K562 (cell line): ENCODE measurements around the gene RREB1. TPM values are rescaled to one million over a fixed set of nuclear protein-coding genes. Genes with fewer than 3 reads are reported as not detected.

ENCODE experiments used
- BRD9 ChIP-seq: fragments of 450-650 bp; IDR thresholded peaks from 2 replicates; pipeline ENCODE4 v1.6.1; 2018; ENCODE audit warnings: low read depth; ENCODE audit not compliant: partially characterized antibody
- CREM ChIP-seq: IDR thresholded peaks from 2 replicates; pipeline ENCODE4 v1.6.1; 2014; ENCODE audit warnings: antibody characterized with exemption, low read depth
- CSDE1 ChIP-seq, 2 experiments: fragments of 450-650 bp; IDR thresholded peaks; 2 replicates each; pipeline ENCODE4 v1.6.1; 2016; ENCODE audit warnings: mild to moderate bottlenecking in 1 of 2
- HMG20A ChIP-seq: fragments of 450-650 bp; formaldehyde crosslinking; conservative IDR thresholded peaks from 2 replicates; pipeline ENCODE4 v1.4.0; 2020; ENCODE audit warnings: mild to moderate bottlenecking, mixed read lengths
- NEUROD1 ChIP-seq: fragments of 150-350 bp; IDR thresholded peaks from 2 replicates; pipeline ENCODE4 v1.6.1; 2014; ENCODE audit warnings: borderline replicate concordance, low read length, low read depth; ENCODE audit not compliant: partially characterized antibody
- RNF2 ChIP-seq: sonication (generic); IDR thresholded peaks from 2 replicates; pipeline ENCODE4 v1.6.1; 2016
- SMARCE1 ChIP-seq: fragments of 450-650 bp; IDR thresholded peaks from 2 replicates; pipeline ENCODE4 v1.7.1; 2016; ENCODE audit warnings: mild to moderate bottlenecking
- ZFP1 ChIP-seq: fragments of 450-650 bp; formaldehyde crosslinking; IDR thresholded peaks from 2 replicates; pipeline ENCODE4 v1.4.0; 2020; ENCODE audit warnings: mild to moderate bottlenecking, mixed read lengths
- ZNF253 ChIP-seq: fragments of 250-450 bp; sonication (Bioruptor Pico); conservative IDR thresholded peaks from 2 replicates; pipeline ENCODE4 v1.6.1; 2021; ENCODE audit warnings: mild to moderate bottlenecking
- ZNF75A ChIP-seq: fragments of 450-650 bp; formaldehyde crosslinking; IDR thresholded peaks from 2 replicates; pipeline ENCODE4 v1.4.0; 2020; ENCODE audit warnings: mild to moderate bottlenecking
- ZNF764 ChIP-seq: fragments of 250-450 bp; sonication (Bioruptor Pico); IDR thresholded peaks from 2 replicates; pipeline ENCODE4 v1.4.0; 2020; ENCODE audit warnings: low read depth, mild to moderate bottlenecking, moderate library complexity
- ZNF785 ChIP-seq: fragments of 250-450 bp; sonication (Bioruptor Pico); IDR thresholded peaks from 2 replicates; pipeline ENCODE4 v1.4.0; 2020; ENCODE audit warnings: mild to moderate bottlenecking
- polyA plus RNA-seq, 8 experiments: library from polyadenylated mRNA; depleted of rRNA in 4 of 8; stranded (reverse) in 5 of 8; unstranded in 3 of 8; fragments of >200 nt; fragmentation: Nextera tagmentation in 2 of 8; fragmentation: Illumina TruSeq in 1 of 8; extraction: Ambion mirVana in 2 of 8; extraction: Trizol in 1 of 8; gene quantifications; 2 replicates each; pipeline versions ENCODE4 v1.2.1 to v1.2.3, GENCODE V29; 2011 to 2014; ENCODE audit warnings: inconsistent platforms in 1 of 8, missing spikeins in 1 of 8
- total RNA-seq, 7 experiments: library from RNA; depleted of rRNA in 6 of 7; stranded (reverse); fragments of >200 nt in 6 of 7; fragmentation: Illumina TruSeq in 2 of 7; extraction: Trizol in 2 of 7; gene quantifications; 2 replicates each; pipeline versions ENCODE4 v1.2.1 to v1.2.3, GENCODE V29; 2011 to 2021; ENCODE audit warnings: low replicate concordance in 1 of 7
- TF ChIP-seq, protein P1 (sequence below), 2 experiments: fragments of 250-450 bp in 1 of 2; fragments of 450-650 bp in 1 of 2; sonication (Bioruptor Pico) in 1 of 2; IDR thresholded peaks; 2 replicates each; pipeline versions ENCODE4 v1.6.1 to v1.8.0; 2016 to 2021; ENCODE audit warnings: mild to moderate bottlenecking in 2 of 2, moderate library complexity in 2 of 2, missing compliant biosample characterization in 1 of 2, missing genetic modification characterization in 1 of 2
- TF ChIP-seq, protein P2 (sequence below): fragments of 450-650 bp; formaldehyde crosslinking; IDR thresholded peaks from 2 replicates; pipeline ENCODE4 v1.4.0; 2020; ENCODE audit warnings: mild to moderate bottlenecking
- TF ChIP-seq, protein P3 (sequence below), 3 experiments: fragments of 200-800 bp in 1 of 3; fragments of 250-450 bp in 1 of 3; fragments of 450-650 bp in 1 of 3; sonication (Bioruptor Pico) in 1 of 3; sonication (Bioruptor generic) in 1 of 3; formaldehyde crosslinking in 1 of 3; IDR thresholded peaks; 2 replicates each; pipeline versions ENCODE4 v1.6.1 to v1.8.0; 2016 to 2022; ENCODE audit warnings: mild to moderate bottlenecking in 2 of 3, missing genetic modification characterization in 2 of 3, missing compliant biosample characterization in 1 of 3, moderate library complexity in 1 of 3
- TF ChIP-seq, protein P4 (sequence below): sonication (generic); formaldehyde crosslinking; IDR thresholded peaks from 2 replicates; pipeline ENCODE4 v1.8.1; 2022; ENCODE audit warnings: missing genetic modification reagents

RREB1 gene
- total and polyA plus RNA-seq, 9 of the 15 experiments (the other 6 are each of a cell fraction or from before 2014, with no cell fraction given), result 3.3 to 64.2 (median 19.3) TPM

DNA sequence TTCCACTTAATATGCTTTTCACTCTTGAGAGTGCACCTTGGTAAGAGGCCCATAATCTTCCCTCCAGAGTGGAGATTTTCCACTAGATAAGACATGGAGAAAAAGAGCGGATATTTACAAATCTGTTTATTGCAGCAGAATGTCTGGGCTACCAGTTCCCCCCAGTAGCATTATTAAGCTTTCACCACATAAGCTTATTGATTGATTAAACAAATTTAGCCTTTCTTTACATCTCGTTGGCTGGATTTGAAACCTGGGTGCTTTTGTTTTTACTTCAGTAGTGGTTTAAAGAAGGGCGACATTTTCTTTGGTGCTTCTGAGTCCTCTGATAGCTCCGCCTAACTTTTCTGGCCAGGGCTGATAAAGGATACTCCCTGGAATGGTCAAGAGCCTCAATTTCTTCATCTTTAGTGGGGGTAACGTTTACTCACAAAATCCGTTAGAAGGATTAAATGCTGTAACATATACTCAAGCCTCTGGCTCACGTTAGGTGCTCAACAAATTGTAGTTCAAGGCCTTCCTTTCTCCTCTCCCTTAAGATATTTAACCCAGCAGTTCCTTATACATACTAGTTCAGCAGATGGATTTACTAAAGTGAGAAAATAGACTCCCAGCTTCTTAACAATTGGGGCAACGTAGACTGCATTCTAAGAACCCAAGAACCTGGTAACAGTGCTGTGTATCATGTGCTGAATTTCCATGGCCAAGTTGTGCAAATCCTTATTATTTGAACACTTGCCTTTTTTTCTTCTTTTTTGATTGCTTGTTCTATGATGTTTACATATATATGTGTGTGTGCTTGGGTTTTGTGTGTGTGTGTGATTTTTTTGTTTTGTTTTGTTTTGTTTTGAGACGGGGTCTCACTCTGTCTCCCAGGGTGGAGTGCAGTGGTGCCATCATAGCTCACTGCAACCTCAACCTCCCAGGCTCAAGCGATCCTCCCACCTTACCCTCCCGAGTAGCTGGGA lies 91.4 kb downstream of the RREB1 start (continued):
- TF ChIP-seq ZNF75A (CRISPR knock-in tag) (0 out of 2 replicates have a peak, but pooled peaks have one; percentile 36), ZNF785 (CRISPR knock-in tag) (no peak), BRD9 (peak; percentile 92), ZNF764 (CRISPR knock-in tag) (0 out of 2 replicates have a peak, but pooled peaks have one; percentile 26), HMG20A (CRISPR knock-in tag) (0 out of 2 replicates have a peak, but pooled peaks have one; percentile 46), ZFP1 (CRISPR knock-in tag) (peak; percentile 47), SMARCE1 (peak; percentile 91), ZNF253 (CRISPR knock-in tag) (no peak), RNF2 (peak; percentile 78), NEUROD1 (peak; percentile 76), CSDE1 (IDR thresholded peaks at IDR 0.05) (0 out of 4 replicates have a peak, but pooled peaks have one; percentile 19 to 58), CREM (0 out of 2 replicates have a peak, but pooled peaks have one; percentile 46)
- TF ChIP-seq, protein P1, sequence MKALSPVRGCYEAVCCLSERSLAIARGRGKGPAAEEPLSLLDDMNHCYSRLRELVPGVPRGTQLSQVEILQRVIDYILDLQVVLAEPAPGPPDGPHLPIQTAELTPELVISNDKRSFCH (CRISPR knock-in tag; IDR thresholded peaks at IDR 0.05), result no peak
- TF ChIP-seq, protein P1 (tag; IDR thresholded peaks at IDR 0.05), result peak; percentile 48
- TF ChIP-seq, protein P2, sequence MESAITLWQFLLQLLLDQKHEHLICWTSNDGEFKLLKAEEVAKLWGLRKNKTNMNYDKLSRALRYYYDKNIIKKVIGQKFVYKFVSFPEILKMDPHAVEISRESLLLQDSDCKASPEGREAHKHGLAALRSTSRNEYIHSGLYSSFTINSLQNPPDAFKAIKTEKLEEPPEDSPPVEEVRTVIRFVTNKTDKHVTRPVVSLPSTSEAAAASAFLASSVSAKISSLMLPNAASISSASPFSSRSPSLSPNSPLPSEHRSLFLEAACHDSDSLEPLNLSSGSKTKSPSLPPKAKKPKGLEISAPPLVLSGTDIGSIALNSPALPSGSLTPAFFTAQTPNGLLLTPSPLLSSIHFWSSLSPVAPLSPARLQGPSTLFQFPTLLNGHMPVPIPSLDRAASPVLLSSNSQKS (CRISPR knock-in tag), result peak; percentile 85
- TF ChIP-seq, protein P3, sequence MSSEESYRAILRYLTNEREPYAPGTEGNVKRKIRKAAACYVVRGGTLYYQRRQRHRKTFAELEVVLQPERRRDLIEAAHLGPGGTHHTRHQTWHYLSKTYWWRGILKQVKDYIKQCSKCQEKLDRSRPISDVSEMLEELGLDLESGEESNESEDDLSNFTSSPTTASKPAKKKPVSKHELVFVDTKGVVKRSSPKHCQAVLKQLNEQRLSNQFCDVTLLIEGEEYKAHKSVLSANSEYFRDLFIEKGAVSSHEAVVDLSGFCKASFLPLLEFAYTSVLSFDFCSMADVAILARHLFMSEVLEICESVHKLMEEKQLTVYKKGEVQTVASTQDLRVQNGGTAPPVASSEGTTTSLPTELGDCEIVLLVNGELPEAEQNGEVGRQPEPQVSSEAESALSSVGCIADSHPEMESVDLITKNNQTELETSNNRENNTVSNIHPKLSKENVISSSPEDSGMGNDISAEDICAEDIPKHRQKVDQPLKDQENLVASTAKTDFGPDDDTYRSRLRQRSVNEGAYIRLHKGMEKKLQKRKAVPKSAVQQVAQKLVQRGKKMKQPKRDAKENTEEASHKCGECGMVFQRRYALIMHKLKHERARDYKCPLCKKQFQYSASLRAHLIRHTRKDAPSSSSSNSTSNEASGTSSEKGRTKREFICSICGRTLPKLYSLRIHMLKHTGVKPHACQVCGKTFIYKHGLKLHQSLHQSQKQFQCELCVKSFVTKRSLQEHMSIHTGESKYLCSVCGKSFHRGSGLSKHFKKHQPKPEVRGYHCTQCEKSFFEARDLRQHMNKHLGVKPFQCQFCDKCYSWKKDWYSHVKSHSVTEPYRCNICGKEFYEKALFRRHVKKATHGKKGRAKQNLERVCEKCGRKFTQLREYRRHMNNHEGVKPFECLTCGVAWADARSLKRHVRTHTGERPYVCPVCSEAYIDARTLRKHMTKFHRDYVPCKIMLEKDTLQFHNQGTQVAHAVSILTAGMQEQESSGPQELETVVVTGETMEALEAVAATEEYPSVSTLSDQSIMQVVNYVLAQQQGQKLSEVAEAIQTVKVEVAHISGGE (CRISPR knock-in tag; IDR thresholded peaks at IDR 0.05), result peak in 1 of 3 experiments; percentile 43; a peak in 2 of 6 replicates
- TF ChIP-seq, protein P4, sequence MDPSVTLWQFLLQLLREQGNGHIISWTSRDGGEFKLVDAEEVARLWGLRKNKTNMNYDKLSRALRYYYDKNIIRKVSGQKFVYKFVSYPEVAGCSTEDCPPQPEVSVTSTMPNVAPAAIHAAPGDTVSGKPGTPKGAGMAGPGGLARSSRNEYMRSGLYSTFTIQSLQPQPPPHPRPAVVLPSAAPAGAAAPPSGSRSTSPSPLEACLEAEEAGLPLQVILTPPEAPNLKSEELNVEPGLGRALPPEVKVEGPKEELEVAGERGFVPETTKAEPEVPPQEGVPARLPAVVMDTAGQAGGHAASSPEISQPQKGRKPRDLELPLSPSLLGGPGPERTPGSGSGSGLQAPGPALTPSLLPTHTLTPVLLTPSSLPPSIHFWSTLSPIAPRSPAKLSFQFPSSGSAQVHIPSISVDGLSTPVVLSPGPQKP (CRISPR knock-in tag), result no peak
